Smooth muscle cell (in vitro differentiated cells): ENCODE data around the gene EHD3. TPM values are rescaled to one million over a fixed set of nuclear protein-coding genes. Genes with fewer than 3 reads are reported as not detected.

Experiments used
- DNase-seq: peaks from one replicate; lab custom pipeline; 2025; ENCODE audit not compliant: unreplicated experiment; lab: John Stamatoyannopoulos, UW
- H2AFZ ChIP-seq: fragments of 200-600 bp; sonication (generic); 2 replicates; pipeline ENCODE4 v1.6.0; 2016; ENCODE audit warnings: antibody characterized with exemption, low read depth, mild to moderate bottlenecking
- H3F3A ChIP-seq: fragments of 200-600 bp; sonication (generic); 2 replicates; pipeline ENCODE4 v1.6.0; 2017; ENCODE audit warnings: antibody characterized with exemption, low read depth
- H3K27ac ChIP-seq: fragments of 200-600 bp; sonication (generic); 2 replicates; pipeline ENCODE4 v1.5.1; 2016; ENCODE audit warnings: low read depth, mild to moderate bottlenecking
- H3K27me3 ChIP-seq: fragments of 200-600 bp; sonication (generic); 2 replicates; pipeline ENCODE4 v1.6.1; 2016; ENCODE audit warnings: low read depth, mild to moderate bottlenecking
- H3K36me3 ChIP-seq: fragments of 200-600 bp; sonication (generic); 2 replicates; pipeline ENCODE4 v1.5.1; 2016; ENCODE audit warnings: low read depth
- H3K4me1 ChIP-seq: fragments of 200-600 bp; sonication (generic); 2 replicates; pipeline ENCODE4 v1.5.1; 2016; ENCODE audit warnings: low read depth
- H3K4me2 ChIP-seq: fragments of 200-600 bp; sonication (generic); 2 replicates; pipeline ENCODE4 v1.6.0; 2016; ENCODE audit warnings: mild to moderate bottlenecking
- H3K4me3 ChIP-seq: fragments of 200-600 bp; sonication (generic); 2 replicates; pipeline ENCODE4 v1.5.1; 2016; ENCODE audit warnings: mild to moderate bottlenecking
- H3K79me2 ChIP-seq: fragments of 200-600 bp; sonication (generic); 2 replicates; pipeline ENCODE4 v1.6.0; 2016; ENCODE audit warnings: low read depth, mild to moderate bottlenecking
- H3K9ac ChIP-seq: fragments of 200-600 bp; sonication (generic); 2 replicates; pipeline ENCODE4 v1.6.0; 2016; ENCODE audit warnings: low read depth
- H3K9me3 ChIP-seq: fragments of 200-600 bp; sonication (generic); replicated peaks from 2 replicates; pipeline ENCODE4 v1.5.1; 2016; ENCODE audit warnings: low read depth
- H4K20me1 ChIP-seq: fragments of 200-600 bp; sonication (generic); 2 replicates; pipeline ENCODE4 v1.6.0; 2016; ENCODE audit warnings: low read depth
- WGBS: methylation state at CpG from one replicate; pipeline ENCODE4 v1.1.7; 2016; ENCODE audit warnings: low lambda C conversion rate; 5-methylcytosine and 5-hydroxymethylcytosine counted together
- polyA plus RNA-seq: library from polyadenylated mRNA; unstranded; fragments of >200 nt; fragmentation: Nextera tagmentation; extraction: Ambion mirVana; gene quantifications from 2 replicates; pipeline ENCODE4 v1.2.1, GENCODE V29; 2016
- total RNA-seq: library from RNA; depleted of rRNA; stranded (reverse); fragments of >200 nt; gene quantifications from 2 replicates; pipeline ENCODE4 v1.2.3, GENCODE V29; 2014
- TF ChIP-seq, protein P1 (sequence below): fragments of 200-600 bp; sonication (generic); IDR thresholded peaks from 2 replicates; pipeline ENCODE4 v1.5.1; 2017; ENCODE audit warnings: borderline replicate concordance, mild to moderate bottlenecking, antibody characterized with exemption; ENCODE audit not compliant: insufficient read depth, poor library complexity, severe bottlenecking

The EHD3 gene
- total and polyA plus RNA-seq, 2 experiments from 2014 or later, result 13.8 to 15.5 TPM

- 86% methylated on average over 11 of the region's 12 CpGs for WGBS
- Histone ChIP-seq H3K36me3 (no peaks in the 10 kb centered on the region), H3K4me3 (no peak overlapping the region), H3K79me2 (no peaks in the 10 kb centered on the region), H3K9ac (no peak overlapping the region), H2AFZ (no peak overlapping the region), H3F3A (no peaks in the 10 kb centered on the region), H3K4me2 (no peak overlapping the region), H4K20me1 (no peaks in the 10 kb centered on the region), H3K27me3 (no peaks in the 10 kb centered on the region), H3K27ac (no peak overlapping the region), H3K9me3 (no peaks in the 10 kb centered on the region), H3K4me1 (no peaks in the 10 kb centered on the region)
- TF ChIP-seq, protein P1, sequence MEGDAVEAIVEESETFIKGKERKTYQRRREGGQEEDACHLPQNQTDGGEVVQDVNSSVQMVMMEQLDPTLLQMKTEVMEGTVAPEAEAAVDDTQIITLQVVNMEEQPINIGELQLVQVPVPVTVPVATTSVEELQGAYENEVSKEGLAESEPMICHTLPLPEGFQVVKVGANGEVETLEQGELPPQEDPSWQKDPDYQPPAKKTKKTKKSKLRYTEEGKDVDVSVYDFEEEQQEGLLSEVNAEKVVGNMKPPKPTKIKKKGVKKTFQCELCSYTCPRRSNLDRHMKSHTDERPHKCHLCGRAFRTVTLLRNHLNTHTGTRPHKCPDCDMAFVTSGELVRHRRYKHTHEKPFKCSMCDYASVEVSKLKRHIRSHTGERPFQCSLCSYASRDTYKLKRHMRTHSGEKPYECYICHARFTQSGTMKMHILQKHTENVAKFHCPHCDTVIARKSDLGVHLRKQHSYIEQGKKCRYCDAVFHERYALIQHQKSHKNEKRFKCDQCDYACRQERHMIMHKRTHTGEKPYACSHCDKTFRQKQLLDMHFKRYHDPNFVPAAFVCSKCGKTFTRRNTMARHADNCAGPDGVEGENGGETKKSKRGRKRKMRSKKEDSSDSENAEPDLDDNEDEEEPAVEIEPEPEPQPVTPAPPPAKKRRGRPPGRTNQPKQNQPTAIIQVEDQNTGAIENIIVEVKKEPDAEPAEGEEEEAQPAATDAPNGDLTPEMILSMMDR, result no peak
- no peak for DNase-seq
Measured at GRCh38 chr2:31192851-31193392, 41.0 kb upstream of the EHD3 start.

GRCh38 chr2:31193806-31194205 is 40.1 kb upstream of the EHD3 start:
- H3K27ac ChIP-seq, result no peak overlapping the region
- H3K9me3 ChIP-seq, result no peaks in the 10 kb centered on the region
- TF ChIP-seq, protein P1, result no peak
- H3K36me3 ChIP-seq, result no peaks in the 10 kb centered on the region
- no peaks in the 10 kb centered on the region for H3K27me3 ChIP-seq
- 93% methylated on average over 4 of the region's 4 CpGs for WGBS
- H3F3A ChIP-seq, result no peaks in the 10 kb centered on the region
- no peak for DNase-seq
- no peak overlapping the region for H3K9ac ChIP-seq
- no peaks in the 10 kb centered on the region for H4K20me1 ChIP-seq
- no peak overlapping the region for H3K4me3 ChIP-seq
- H2AFZ ChIP-seq, result no peak overlapping the region
- H3K79me2 ChIP-seq, result no peaks in the 10 kb centered on the region
- H3K4me2 ChIP-seq, result no peak overlapping the region
- H3K4me1 ChIP-seq, result no peaks in the 10 kb centered on the region

DNA sequence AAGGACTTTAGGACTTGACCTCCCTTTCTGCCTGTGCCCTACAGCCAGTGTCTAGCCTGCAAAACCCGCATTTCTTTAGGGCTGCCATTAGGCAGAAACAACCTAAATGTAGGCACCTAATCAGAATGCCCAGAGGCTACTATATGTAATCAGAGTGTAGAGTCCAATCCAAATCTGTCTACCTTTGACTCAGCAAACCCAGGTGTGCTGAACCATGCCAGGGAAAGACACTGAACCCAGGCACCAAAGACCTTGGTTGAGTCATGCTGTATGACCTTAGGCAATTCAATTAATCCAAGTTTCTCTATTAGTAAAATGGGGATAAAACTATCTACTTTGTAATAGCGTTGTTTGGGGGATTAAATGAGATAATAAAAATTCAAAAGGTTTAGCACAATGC is 37.3 kb upstream of the EHD3 start:
- TF ChIP-seq, protein P1, result no peak
- Histone ChIP-seq H4K20me1 (no peaks in the 10 kb centered on the region), H3K9ac (no peak overlapping the region), H3K27ac (no peak overlapping the region), H2AFZ (no peak overlapping the region), H3K36me3 (no peaks in the 10 kb centered on the region), H3F3A (no peaks in the 10 kb centered on the region), H3K27me3 (no peaks in the 10 kb centered on the region), H3K4me1 (no peaks in the 10 kb centered on the region), H3K4me2 (no peak overlapping the region), H3K9me3 (no peaks in the 10 kb centered on the region), H3K79me2 (no peaks in the 10 kb centered on the region), H3K4me3 (no peak overlapping the region)
- WGBS, result 88% methylated on average over 2 of the region's 2 CpGs
- no peak for DNase-seq

- no peak for DNase-seq
- H3K4me1 ChIP-seq, result no peaks in the 10 kb centered on the region
- TF ChIP-seq, protein P1, result no peak
Measured at GRCh38 chr2:31197166-31197565, 36.8 kb upstream of the EHD3 start.

More at GRCh38 chr2:31197166-31197565, 36.8 kb upstream of the EHD3 start:
- no peak overlapping the region for H2AFZ ChIP-seq
- no peaks in the 10 kb centered on the region for H3K36me3 ChIP-seq
- no peak overlapping the region for H3K27ac ChIP-seq
- no peaks in the 10 kb centered on the region for H3K27me3 ChIP-seq
- no peaks in the 10 kb centered on the region for H3K79me2 ChIP-seq
- no peak overlapping the region for H3K4me2 ChIP-seq
- whole genome bisulfite sequencing, result 60% methylated on average over 4 of the region's 4 CpGs
- no peaks in the 10 kb centered on the region for H3F3A ChIP-seq
- H3K4me3 ChIP-seq, result no peak overlapping the region
- H3K9me3 ChIP-seq, result no peaks in the 10 kb centered on the region
- no peak overlapping the region for H3K9ac ChIP-seq
- H4K20me1 ChIP-seq, result no peaks in the 10 kb centered on the region
